IPS-20b (cell line): ENCODE measurements around the gene RPS6KA5.
"Not testable (repeated sequence)": the region's sequence is repeated elsewhere in the genome, so short reads cannot be mapped to it uniquely, and the experiment has no call there.

Experiments used
- H3K27ac ChIP-seq: one replicate; pipeline ENCODE4 v1.5.1; 2013; ENCODE audit warnings: low read length
- H3K27me3 ChIP-seq: 2 replicates; pipeline ENCODE4 v1.6.1; 2013; ENCODE audit warnings: mild to moderate bottlenecking, low read length, inconsistent platforms; ENCODE audit not compliant: insufficient read depth
- H3K36me3 ChIP-seq: 2 replicates; pipeline ENCODE4 v1.6.1; 2013; ENCODE audit warnings: low read depth, mild to moderate bottlenecking, inconsistent platforms, low read length, moderate library complexity; ENCODE audit not compliant: insufficient read depth
- H3K4me1 ChIP-seq: 2 replicates; pipeline ENCODE4 v1.6.1; 2013; ENCODE audit warnings: mild to moderate bottlenecking, control low read depth, inconsistent platforms, low read length, moderate library complexity; ENCODE audit not compliant: insufficient read depth
- H3K4me3 ChIP-seq: 2 replicates; pipeline ENCODE4 v1.5.1; 2013; ENCODE audit warnings: mild to moderate bottlenecking, low read length, inconsistent platforms
- H3K9ac ChIP-seq: 2 replicates; pipeline ENCODE4 v1.6.1; 2013; ENCODE audit warnings: low read depth, mild to moderate bottlenecking, inconsistent platforms, low read length, moderate library complexity
- H3K9me3 ChIP-seq: 2 replicates; pipeline ENCODE4 v1.6.1; 2013; ENCODE audit warnings: mild to moderate bottlenecking, low read depth, low read length, inconsistent platforms; ENCODE audit not compliant: insufficient read depth

RPS6KA5 gene

GRCh38 chr14:91089958-91090535, 29.6 kb upstream of the RPS6KA5 start:
- Histone ChIP-seq H3K27ac (no peak overlapping the region), H3K27me3 (no peaks in the 10 kb centered on the region), H3K9me3 (no peaks in the 10 kb centered on the region), H3K4me3 (no peak overlapping the region), H3K4me1 (no peaks in the 10 kb centered on the region), H3K9ac (no peak overlapping the region), H3K36me3 (no peaks in the 10 kb centered on the region)

- Histone ChIP-seq H3K4me1 (no peaks in the 10 kb centered on the region), H3K27me3 (no peaks in the 10 kb centered on the region), H3K27ac (no peak overlapping the region), H3K9me3 (no peaks in the 10 kb centered on the region), H3K9ac (no peak overlapping the region), H3K4me3 (no peak overlapping the region), H3K36me3 (no peaks in the 10 kb centered on the region)
Observed at GRCh38 chr14:91088585-91089235, 28.3 kb upstream of the RPS6KA5 start.

GRCh38 chr14:91087470-91087869, 27.0 kb upstream of the RPS6KA5 start:
- not testable (repeated sequence) for H3K36me3 ChIP-seq, H3K9me3 ChIP-seq, H3K27ac ChIP-seq, H3K27me3 ChIP-seq, H3K4me1 ChIP-seq, H3K9ac ChIP-seq, H3K4me3 ChIP-seq

- no peaks in the 10 kb centered on the region for H3K9me3 ChIP-seq
- H3K27ac ChIP-seq, result no peak overlapping the region
- H3K9ac ChIP-seq, result no peak overlapping the region
- H3K4me1 ChIP-seq, result no peaks in the 10 kb centered on the region
- no peaks in the 10 kb centered on the region for H3K36me3 ChIP-seq
- H3K4me3 ChIP-seq, result no peak overlapping the region
- no peaks in the 10 kb centered on the region for H3K27me3 ChIP-seq
Observed at GRCh38 chr14:91084516-91084915, 24.1 kb upstream of the RPS6KA5 start.

GRCh38 chr14:91082282-91082681, 21.8 kb upstream of the RPS6KA5 start:
- H3K4me3 ChIP-seq, result no peak overlapping the region
- no peak overlapping the region for H3K27ac ChIP-seq
- no peaks in the 10 kb centered on the region for H3K9me3 ChIP-seq
- H3K4me1 ChIP-seq, result peaks cover 5% of the 10 kb centered on the region; the same call in 1 of the 2 replicates
- no peak overlapping the region for H3K9ac ChIP-seq
- no peaks in the 10 kb centered on the region for H3K27me3 ChIP-seq
- H3K36me3 ChIP-seq, result no peaks in the 10 kb centered on the region

GRCh38 chr14:91080071-91080470, 19.6 kb upstream of the RPS6KA5 start:
- H3K9ac ChIP-seq, result no peak overlapping the region
- no peak overlapping the region for H3K27ac ChIP-seq
- no peak overlapping the region for H3K4me3 ChIP-seq
- H3K9me3 ChIP-seq, result no peaks in the 10 kb centered on the region
- H3K4me1 ChIP-seq, result peaks cover 5% of the 10 kb centered on the region; the same call in 1 of the 2 replicates
- H3K27me3 ChIP-seq, result no peaks in the 10 kb centered on the region
- no peaks in the 10 kb centered on the region for H3K36me3 ChIP-seq

- H3K9ac ChIP-seq, result peak overlapping the region; percentile 34; the same call in 1 of the 2 replicates
- peaks cover 5% of the 10 kb centered on the region; the same call in 1 of the 2 replicates for H3K4me1 ChIP-seq
- no peaks in the 10 kb centered on the region for H3K36me3 ChIP-seq
Observed at GRCh38 chr14:91078095-91078737, 17.8 kb upstream of the RPS6KA5 start.

GRCh38 chr14:91075553-91075952, 15.1 kb upstream of the RPS6KA5 start:
- Histone ChIP-seq H3K27me3 (no peaks in the 10 kb centered on the region), H3K36me3 (no peaks in the 10 kb centered on the region), H3K9ac (no peak overlapping the region), H3K4me1 (peaks cover 5% of the 10 kb centered on the region; the same call in 1 of the 2 replicates), H3K27ac (no peak overlapping the region), H3K4me3 (no peak overlapping the region), H3K9me3 (no peaks in the 10 kb centered on the region)

More at GRCh38 chr14:91078095-91078737, 17.8 kb upstream of the RPS6KA5 start:
- no peaks in the 10 kb centered on the region for H3K27me3 ChIP-seq
- H3K4me3 ChIP-seq, result no peak overlapping the region
- no peaks in the 10 kb centered on the region for H3K9me3 ChIP-seq
- H3K27ac ChIP-seq, result no peak overlapping the region

GRCh38 chr14:91070572-91070971, 10.1 kb upstream of the RPS6KA5 start:
- Histone ChIP-seq H3K36me3 (no peaks in the 10 kb centered on the region), H3K27me3 (no peaks in the 10 kb centered on the region), H3K9ac (no peak overlapping the region), H3K4me1 (no peaks in the 10 kb centered on the region), H3K27ac (no peak overlapping the region), H3K4me3 (no peak overlapping the region), H3K9me3 (no peaks in the 10 kb centered on the region)

GRCh38 chr14:91068642-91069041, 8.2 kb upstream of the RPS6KA5 start:
- no peaks in the 10 kb centered on the region for H3K36me3 ChIP-seq
- no peak overlapping the region for H3K9ac ChIP-seq
- H3K27ac ChIP-seq, result no peak overlapping the region
- no peaks in the 10 kb centered on the region for H3K27me3 ChIP-seq
- no peaks in the 10 kb centered on the region for H3K9me3 ChIP-seq
- H3K4me3 ChIP-seq, result no peak overlapping the region
- H3K4me1 ChIP-seq, result no peaks in the 10 kb centered on the region

GRCh38 chr14:91067186-91067585, 6.7 kb upstream of the RPS6KA5 start:
- H3K4me3 ChIP-seq, result no peak overlapping the region
- no peaks in the 10 kb centered on the region for H3K4me1 ChIP-seq
- no peak overlapping the region for H3K9ac ChIP-seq
- H3K36me3 ChIP-seq, result no peaks in the 10 kb centered on the region
- no peaks in the 10 kb centered on the region for H3K27me3 ChIP-seq
- no peaks in the 10 kb centered on the region for H3K9me3 ChIP-seq
- H3K27ac ChIP-seq, result no peak overlapping the region

- no peaks in the 10 kb centered on the region for H3K4me1 ChIP-seq
- no peaks in the 10 kb centered on the region for H3K9me3 ChIP-seq
- no peak overlapping the region for H3K27ac ChIP-seq
- no peak overlapping the region for H3K9ac ChIP-seq
- no peak overlapping the region for H3K4me3 ChIP-seq
- H3K36me3 ChIP-seq, result no peaks in the 10 kb centered on the region
- no peaks in the 10 kb centered on the region for H3K27me3 ChIP-seq
Observed at GRCh38 chr14:91065266-91065665, 4.8 kb upstream of the RPS6KA5 start.
